Gastroesophageal sphincter (tissue), 4 donors: ENCODE data around the gene FES. TPM values are rescaled to one million over a fixed set of nuclear protein-coding genes. Genes with fewer than 3 reads are reported as not detected.

Source experiments
- ATAC-seq: fragments of 150-250 bp; one replicate; pipeline ENCODE4 v1.9.1; 2016; ENCODE audit warnings: mild to moderate bottlenecking, moderate library complexity
- H3K27ac ChIP-seq, 4 donors: fragments of 200-600 bp; sonication (generic) in 3 of 4; 1 replicate in 3 of 4; 2 replicates in 1 of 4; pipeline ENCODE4 v1.5.1; 2016 to 2019
- H3K27me3 ChIP-seq: fragments of 200-600 bp; sonication (generic); one replicate; pipeline ENCODE4 v1.5.1; 2019
- H3K36me3 ChIP-seq, 2 donors: fragments of 200-600 bp; sonication (generic); one replicate each; pipeline ENCODE4 v1.5.1; 2019; ENCODE audit warnings: control low read depth in 1 of 2
- H3K4me1 ChIP-seq, 3 donors: fragments of 200-600 bp; sonication (generic); 1 replicate in 2 of 3; 2 replicates in 1 of 3; pipeline ENCODE4 v1.5.1; 2016 to 2019; ENCODE audit warnings: control low read depth in 2 of 3
- H3K4me3 ChIP-seq, 2 donors: fragments of 200-600 bp; sonication (generic); one replicate each; pipeline ENCODE4 v1.5.1; 2019; ENCODE audit warnings: mild to moderate bottlenecking in 1 of 2, moderate library complexity in 1 of 2
- H3K9me3 ChIP-seq, 3 donors: fragments of 200-600 bp; sonication (generic); one replicate each; pipeline ENCODE4 v1.5.1; 2017 to 2019; ENCODE audit warnings: control low read depth in 2 of 3
- CTCF ChIP-seq, 4 experiments: fragments of 200-600 bp in 2 of 4; fragments of 450-650 bp in 2 of 4; sonication (generic) in 1 of 4; IDR thresholded peaks; one replicate each; pipeline ENCODE4 v1.5.1; 2017 to 2019; ENCODE audit warnings: antibody characterized with exemption in 4 of 4, mild to moderate bottlenecking in 2 of 4, moderate library complexity in 2 of 4
- EP300 ChIP-seq: sonication (generic); formaldehyde crosslinking; IDR thresholded peaks from one replicate; pipeline ENCODE4 v1.6.1; 2017; ENCODE audit warnings: antibody characterized with exemption, mild to moderate bottlenecking
- POLR2A ChIP-seq, 2 donors: fragments of 450-650 bp; IDR thresholded peaks; one replicate each; pipeline ENCODE4 v1.6.1; 2017; ENCODE audit warnings: antibody characterized with exemption in 2 of 2, mild to moderate bottlenecking in 2 of 2, moderate library complexity in 1 of 2
- POLR2AphosphoS5 ChIP-seq: sonication (generic); formaldehyde crosslinking; IDR thresholded peaks from one replicate; pipeline ENCODE4 v1.6.1; 2017; ENCODE audit warnings: antibody characterized with exemption
- WGBS, 2 donors: methylation state at CpG; one replicate each; pipeline ENCODE4 v1.1.5; 2018; ENCODE audit warnings: low coverage in 1 of 2; 5-methylcytosine and 5-hydroxymethylcytosine counted together
- total RNA-seq, 4 donors: library from RNA; depleted of rRNA; stranded (reverse); fragments of >200 nt; gene quantifications; one replicate each; pipeline ENCODE4 v1.1.0, GENCODE V29; 2016

Gene FES
- total RNA-seq, 4 donors from 2014 or later = 40.1 to 70.4 (median 43.5) TPM

GRCh38 chr15:90855139-90855538 lies 29.2 kb upstream of the FES start:
- ATAC-seq = no peak
- WGBS, 2 donors = 97% methylated on average over 6 of the region's 9 CpGs; no CpG with 5 or more reads in 1 of the 2 donors
- H3K27ac ChIP-seq = no peak overlapping the region
- no peaks in the 10 kb centered on the region for H3K27me3 ChIP-seq
- H3K4me1 ChIP-seq = no peaks in the 10 kb centered on the region
- H3K9me3 ChIP-seq = no peaks in the 10 kb centered on the region
- H3K4me3 ChIP-seq = no peak overlapping the region
- TF ChIP-seq POLR2A (IDR thresholded peaks at IDR 0.05) (no peak), POLR2AphosphoS5 (no peak), EP300 (no peak), CTCF (IDR thresholded peaks at IDR 0.05) (no peak)
- no peaks in the 10 kb centered on the region for H3K36me3 ChIP-seq

DNA sequence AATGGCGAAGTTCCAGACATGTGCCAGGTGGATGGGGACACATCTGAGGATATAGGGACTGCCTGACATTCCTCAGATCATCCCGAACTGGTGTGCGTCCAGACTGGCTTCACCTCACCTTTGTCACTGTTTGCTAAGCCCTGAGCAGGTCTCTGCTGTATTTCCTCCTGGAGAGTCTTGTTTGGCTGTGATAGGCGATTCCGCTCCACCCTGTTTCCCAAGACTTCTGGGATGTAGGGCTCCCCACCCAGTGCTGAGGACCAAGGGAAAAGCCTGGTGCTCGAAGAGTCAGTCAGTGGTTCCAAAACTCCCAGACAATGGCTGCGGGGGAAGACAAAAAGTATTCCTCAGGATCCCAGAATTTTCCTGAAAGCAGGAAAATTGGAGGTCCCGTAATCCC lies 27.0 kb upstream of the FES start:
- WGBS, 2 donors = 72 to 87% methylated on average over 4 of the region's 8 CpGs
- H3K4me3 ChIP-seq = no peak overlapping the region
- TF ChIP-seq EP300 (no peak), POLR2A (IDR thresholded peaks at IDR 0.05) (no peak)
- no peaks in the 10 kb centered on the region for H3K4me1 ChIP-seq
- no peaks in the 10 kb centered on the region for H3K36me3 ChIP-seq
- no peaks in the 10 kb centered on the region for H3K9me3 ChIP-seq
- no peaks in the 10 kb centered on the region for H3K27me3 ChIP-seq
- H3K27ac ChIP-seq = no peak overlapping the region
- ATAC-seq = no peak

DNA sequence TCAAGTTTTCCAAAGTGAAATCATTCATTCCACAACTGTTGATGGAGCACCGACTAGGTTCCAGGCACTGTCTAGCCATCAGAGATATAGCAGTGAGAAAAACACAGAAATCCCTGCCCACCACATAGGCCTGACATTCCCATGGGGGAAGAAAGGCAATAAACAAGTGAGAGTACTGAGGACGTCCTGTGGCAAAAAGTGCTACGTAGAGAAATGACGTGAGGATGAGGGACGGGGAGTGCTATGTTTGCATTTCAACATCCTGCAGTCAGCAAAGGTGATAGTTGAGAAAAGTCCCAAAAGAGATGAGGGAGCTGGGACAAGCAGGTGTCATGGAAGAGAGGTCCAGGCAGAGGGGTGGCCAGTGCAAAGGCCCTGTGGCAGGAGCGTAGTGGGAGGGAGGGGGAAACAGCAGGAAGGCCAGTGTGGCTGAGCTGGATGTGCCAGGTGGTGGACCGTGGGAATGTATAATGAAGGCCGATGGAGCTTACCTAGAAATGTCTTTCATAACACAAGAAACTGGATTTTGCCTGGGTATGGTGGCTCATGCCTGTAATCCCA lies 26.3 kb upstream of the FES start:
- TF ChIP-seq POLR2A (IDR thresholded peaks at IDR 0.05) (no peak), POLR2AphosphoS5 (no peak), CTCF (IDR thresholded peaks at IDR 0.05) (no peak), EP300 (no peak)
- 82 to 94% methylated on average over 8 of the region's 8 CpGs for WGBS, 2 donors
- H3K4me1 ChIP-seq = no peaks in the 10 kb centered on the region
- H3K36me3 ChIP-seq = no peaks in the 10 kb centered on the region
- no peak for ATAC-seq
- no peaks in the 10 kb centered on the region for H3K27me3 ChIP-seq
- no peaks in the 10 kb centered on the region for H3K9me3 ChIP-seq
- no peak overlapping the region for H3K4me3 ChIP-seq
- no peak overlapping the region for H3K27ac ChIP-seq

GRCh38 chr15:90859234-90860131 lies 24.8 kb upstream of the FES start:
- Histone ChIP-seq H3K27ac (no peak overlapping the region), H3K9me3 (no peaks in the 10 kb centered on the region), H3K4me1 (no peaks in the 10 kb centered on the region), H3K4me3 (no peak overlapping the region), H3K36me3 (no peaks in the 10 kb centered on the region), H3K27me3 (peaks cover 4% of the 10 kb centered on the region)
- WGBS, 2 donors = 61 to 69% methylated on average over 7 to 9 of the region's 10 CpGs
- no peak for TF ChIP-seq CTCF (IDR thresholded peaks at IDR 0.05)
- TF ChIP-seq POLR2AphosphoS5 = no peak
- TF ChIP-seq POLR2A (IDR thresholded peaks at IDR 0.05) = no peak
- no peak for TF ChIP-seq EP300
- ATAC-seq = no peak

DNA sequence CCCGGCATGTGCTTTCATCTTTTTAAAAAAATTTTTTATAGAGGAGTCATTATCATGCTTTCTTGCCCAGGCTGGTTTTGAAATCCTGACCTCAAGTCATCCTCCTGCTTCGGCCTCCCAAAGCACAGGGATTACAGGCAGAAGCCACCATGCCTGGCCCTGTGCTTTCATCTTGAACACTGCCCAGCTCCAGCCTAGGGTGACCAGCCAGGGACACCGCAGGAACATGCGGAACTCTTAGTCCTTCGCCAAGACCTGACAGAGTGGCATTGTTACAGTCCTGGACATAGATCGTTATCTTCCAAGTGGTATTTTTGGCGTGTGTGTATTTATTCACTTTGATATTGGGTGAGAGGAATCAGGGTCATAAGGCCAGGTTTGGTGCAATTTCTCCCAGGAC lies 23.9 kb upstream of the FES start:
- peaks cover 13% of the 10 kb centered on the region for H3K27me3 ChIP-seq
- WGBS, 2 donors = 75 to 100% methylated on average over 1 to 2 of the region's 7 CpGs
- ATAC-seq = no peak
- H3K4me1 ChIP-seq = no peaks in the 10 kb centered on the region
- no peak overlapping the region for H3K27ac ChIP-seq
- no peaks in the 10 kb centered on the region for H3K9me3 ChIP-seq
- no peak for TF ChIP-seq POLR2A (IDR thresholded peaks at IDR 0.05)
- TF ChIP-seq CTCF (IDR thresholded peaks at IDR 0.05) = no peak
- H3K4me3 ChIP-seq = no peak overlapping the region
- H3K36me3 ChIP-seq = no peaks in the 10 kb centered on the region
